ENCODE results near the gene BPIFA2. TPM values are rescaled to one million over a fixed set of nuclear protein-coding genes. Genes with fewer than 3 reads are reported as not detected.

The BPIFA2 gene
- total and polyA plus RNA-seq, 2 of the 4 experiments (the other 2 are of a cell fraction), result not detected

GRCh38 chr20:33132513-33133372 is 35.2 kb upstream of the BPIFA2 start (continued):
- no peak for TF ChIP-seq NFE2L2 (IDR thresholded peaks at IDR 0.05; ENCODE audit: low read depth, low read length)

- H2AK9ac ChIP-seq (replicated peaks; ENCODE audit: low read depth, low read length, poor library complexity), result no peak overlapping the region
- no peaks in the 10 kb centered on the region for H3K9me1 ChIP-seq (ENCODE audit: insufficient read depth, low read length)
- H2AFZ ChIP-seq (replicated peaks; ENCODE audit: low read length, poor library complexity), result no peak overlapping the region
- H3K27ac ChIP-seq (ENCODE audit: insufficient read depth, low read length), result no peak overlapping the region
- H2AK5ac ChIP-seq (ENCODE audit: low read depth, low read length), result no peak overlapping the region
- intact Hi-C loops (cut with micrococcal nuclease) (no loop called here), in situ Hi-C loops (cut with MboI; ENCODE audit: low sequenced_read_pairs) (no loop called here), dilution Hi-C loops (cut with HindIII; ENCODE audit: low sequenced_read_pairs, unreplicated experiment) (no loop called here)
- no peak overlapping the region for H2BK15ac ChIP-seq (ENCODE audit: low read depth, low read length)
- H3K18ac ChIP-seq (ENCODE audit: low read depth, low read length), result no peak overlapping the region
- H4K5ac ChIP-seq (ENCODE audit: low read depth, low read length), result no peak overlapping the region
- H3K36me3 ChIP-seq (ENCODE audit: control insufficient read depth, insufficient read depth, low read length), result no peaks in the 10 kb centered on the region
- no peak for DNase-seq
- ChIA-PET POLR2A (ENCODE audit: unreplicated experiment) (no interaction called here), CTCF (no interaction called here)
- H2BK120ac ChIP-seq (ENCODE audit: low read depth, low read length), result no peak overlapping the region
- H3K14ac ChIP-seq (replicated peaks; ENCODE audit: low read depth, low read length), result no peak overlapping the region
- H4K20me1 ChIP-seq (ENCODE audit: insufficient read depth, low read length), result no peaks in the 10 kb centered on the region
- no peaks in the 10 kb centered on the region for H3K4me1 ChIP-seq (ENCODE audit: control insufficient read depth, insufficient read depth, low read length)
- H3K9ac ChIP-seq (ENCODE audit: low read depth, low read length), result no peak overlapping the region
- no peaks in the 10 kb centered on the region for H3K79me1 ChIP-seq (ENCODE audit: low read depth in 1 of 2, low read length in 2 of 2)
- 76% methylated on average over 3 of the region's 11 CpGs; no CpG with 5 or more reads in 1 of the 2 experiments for WGBS, 2 experiments (ENCODE audit: extremely low coverage in 2 of 2, insufficient read length in 1 of 2)
- no peaks in the 10 kb centered on the region for H3K9me3 ChIP-seq (ENCODE audit: control insufficient read depth, insufficient read depth, low read length)
- no TSS peak for BruUV-seq (replicated peaks)
- H4K91ac ChIP-seq (ENCODE audit: insufficient read depth, low read depth, low read length), result no peak overlapping the region
- no peak overlapping the region for H4K8ac ChIP-seq (ENCODE audit: low read depth in 2 of 2, low read length in 2 of 2)
- no peak overlapping the region for H2BK20ac ChIP-seq (ENCODE audit: low read depth, low read length)
- H3K56ac ChIP-seq (ENCODE audit: extremely low read depth, insufficient read depth, low read length), result no peak overlapping the region
- no peak overlapping the region for H3K4ac ChIP-seq (ENCODE audit: low read depth, low read length)
- no peak overlapping the region for H3K4me2 ChIP-seq (ENCODE audit: low read depth, low read length)
- no peak overlapping the region for H2BK5ac ChIP-seq (ENCODE audit: low read depth, low read length, poor library complexity, severe bottlenecking)
- H3K27me3 ChIP-seq (ENCODE audit: control insufficient read depth, insufficient read depth, low read length), result no peaks in the 10 kb centered on the region; the same call in 1 of the 2 replicates
- no peak overlapping the region for H3K4me3 ChIP-seq (ENCODE audit: insufficient read depth, low read depth, low read length)
- no peak for ATAC-seq (ENCODE audit: low read depth)
- TF ChIP-seq CHD1 (IDR thresholded peaks at IDR 0.05; ENCODE audit: low read depth, low read length), result no peak
- no peak for TF ChIP-seq MXI1 (IDR thresholded peaks at IDR 0.05; ENCODE audit: borderline replicate concordance, low read depth, low read length)
- no peak for TF ChIP-seq FOS (IDR thresholded peaks at IDR 0.05; ENCODE audit: low read depth, low read length)
- TF ChIP-seq RFX5 (IDR thresholded peaks at IDR 0.05; ENCODE audit: low read depth, low read length), result no peak
- H3K23ac ChIP-seq (ENCODE audit: low read depth, low read length), result no peak overlapping the region
Observed at GRCh38 chr20:33133373-33133941, 34.5 kb upstream of the BPIFA2 start.

Measured in IMR-90 (cell line).